G401.6 (cell line): ENCODE results near the gene OSTC.

Experiments
- FAIRE-seq: peaks from 2 replicates; lab custom pipeline; 2012; peaks lifted over from hg19 to GRCh38; lab: Jason Lieb, UNC

OSTC gene

GRCh38 chr4:108650212-108651013, at the start of gene OSTC:
TSS of gene OSTC (plus strand) at chr4:108650599. CDS start at chr4:108650656, 57 bp downstream.
- peak; percentile 98 for FAIRE-seq

GRCh38 chr4:108601106-108601505, 49.3 kb upstream of the OSTC start:
- no peak for FAIRE-seq

- FAIRE-seq = no peak
Measured at GRCh38 chr4:108601532-108601931, 48.9 kb upstream of the OSTC start.

- FAIRE-seq = no peak
Measured at GRCh38 chr4:108602163-108602562, 48.2 kb upstream of the OSTC start.

DNA sequence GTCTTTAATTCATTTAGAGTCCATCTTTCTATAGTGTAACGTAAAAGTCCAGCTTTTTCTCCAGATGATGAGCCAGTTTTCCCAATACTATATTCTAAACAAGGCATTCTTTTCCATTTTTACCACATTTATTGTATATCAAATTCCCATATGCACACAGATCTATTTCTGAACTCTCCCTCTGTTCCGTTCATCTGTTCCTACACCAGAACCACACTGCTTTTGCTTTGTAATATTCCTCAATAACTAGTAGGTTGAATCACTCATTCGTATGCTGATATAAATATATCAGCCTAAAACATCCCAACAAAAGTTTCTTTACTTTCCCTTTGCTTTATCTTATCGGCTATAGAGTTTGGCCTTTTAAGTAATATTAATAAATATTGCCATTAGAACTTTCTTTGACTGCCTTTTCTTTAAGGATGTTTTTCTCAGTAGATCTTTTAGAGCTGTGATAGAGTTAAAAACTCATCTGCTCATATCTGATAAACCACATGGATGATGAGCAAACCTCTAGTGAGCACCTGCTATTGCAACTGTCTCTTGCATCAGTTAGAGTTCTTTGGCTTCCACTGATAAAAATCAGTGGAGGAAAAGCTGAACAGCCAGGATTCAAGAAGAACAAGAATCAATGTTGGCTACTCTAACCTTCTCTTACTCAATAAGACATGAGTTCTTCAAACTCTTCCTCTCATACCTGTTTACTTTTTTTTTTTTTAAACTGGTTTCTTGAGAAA, 43.2 kb upstream of the OSTC start:
- FAIRE-seq = no peak

- FAIRE-seq = no peak
Measured at GRCh38 chr4:108611365-108611764, 39.0 kb upstream of the OSTC start.

DNA sequence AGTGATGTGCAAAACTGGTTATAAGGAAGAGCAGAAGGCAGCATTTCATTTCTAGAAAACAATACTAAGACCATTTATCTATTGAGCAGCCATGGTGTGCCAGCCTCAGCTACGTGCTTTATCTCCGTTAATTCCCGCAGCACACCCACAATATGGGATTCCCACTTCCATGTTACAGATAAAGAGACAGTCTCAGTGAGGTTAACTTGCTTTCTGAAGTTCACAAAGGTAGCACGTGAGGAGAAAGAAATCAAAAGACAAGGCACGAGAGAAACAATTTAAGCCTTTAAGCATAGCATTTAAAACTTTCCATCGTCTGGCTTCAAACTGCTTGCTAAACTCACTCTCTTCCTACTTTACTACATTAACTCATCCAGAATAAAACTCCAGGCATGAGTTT, 38.0 kb upstream of the OSTC start:
- no peak for FAIRE-seq

GRCh38 chr4:108619372-108620100, 30.9 kb upstream of the OSTC start:
- FAIRE-seq = no peak

DNA sequence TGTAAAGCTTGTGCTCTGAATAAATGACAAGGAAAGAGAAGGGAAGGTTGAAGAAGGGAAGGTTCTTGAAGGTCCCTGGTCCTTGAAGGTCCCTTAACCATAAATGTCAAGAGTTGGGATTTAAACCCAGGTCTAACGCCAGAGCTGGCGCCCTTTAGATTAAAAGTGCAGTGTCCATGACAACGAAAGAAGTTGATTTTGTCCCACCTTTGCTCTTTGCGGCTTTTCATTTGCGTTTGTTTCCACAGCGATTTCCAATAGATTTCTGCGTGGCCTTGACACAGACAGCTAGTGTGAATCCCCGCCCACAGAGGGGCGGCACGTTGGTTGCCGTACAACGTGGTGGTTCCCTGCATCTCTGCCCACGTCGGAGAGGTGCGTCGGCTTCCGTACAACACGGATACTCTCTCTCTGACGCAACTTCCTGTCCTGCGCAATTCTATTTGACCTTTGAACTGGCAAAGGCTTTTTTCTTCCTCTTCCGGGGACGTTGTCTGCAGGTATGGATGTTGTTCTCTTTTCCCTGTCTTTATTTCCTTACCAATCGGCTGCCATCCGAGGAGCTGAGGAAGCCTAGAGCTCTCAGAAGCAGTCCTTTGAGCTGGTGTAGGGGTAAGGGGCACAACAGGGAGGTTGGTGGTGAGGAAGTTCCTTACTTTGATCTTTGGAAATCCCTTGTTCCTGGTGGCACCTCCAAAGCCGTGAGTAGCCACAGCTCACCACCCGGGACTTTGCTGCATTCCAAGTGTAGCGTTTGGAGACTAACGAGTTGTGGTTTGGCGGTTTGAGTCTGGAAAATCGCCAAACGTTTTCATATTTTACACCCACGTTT, 30.1 kb upstream of the OSTC start, which contains the start of gene RPL34:
Gene RPL34, plus strand, starts transcription at position 476 of the 832 bp plus-strand sequence. CDS start 1,384 bp downstream, outside the sequence.
- FAIRE-seq = peak; percentile 98

GRCh38 chr4:108620933-108621905, 29.2 kb upstream of the OSTC start:
- no peak for FAIRE-seq

DNA sequence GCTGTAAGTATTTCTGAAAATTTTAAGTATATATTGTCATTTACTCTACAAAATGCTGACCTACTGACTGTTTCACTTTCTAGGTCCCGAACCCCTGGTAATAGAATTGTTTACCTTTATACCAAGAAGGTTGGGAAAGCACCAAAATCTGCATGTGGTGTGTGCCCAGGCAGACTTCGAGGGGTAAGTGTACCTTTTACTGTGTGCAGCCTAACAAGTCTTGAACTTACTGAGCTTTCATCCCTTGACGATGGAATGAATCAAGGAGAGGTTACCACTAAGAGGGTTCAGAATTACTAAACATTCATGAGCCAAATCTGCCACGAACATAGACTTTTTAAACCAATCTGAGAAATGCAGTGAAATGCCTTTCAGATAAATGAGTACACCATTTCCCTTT, 28.4 kb upstream of the OSTC start:
- no peak for FAIRE-seq

DNA sequence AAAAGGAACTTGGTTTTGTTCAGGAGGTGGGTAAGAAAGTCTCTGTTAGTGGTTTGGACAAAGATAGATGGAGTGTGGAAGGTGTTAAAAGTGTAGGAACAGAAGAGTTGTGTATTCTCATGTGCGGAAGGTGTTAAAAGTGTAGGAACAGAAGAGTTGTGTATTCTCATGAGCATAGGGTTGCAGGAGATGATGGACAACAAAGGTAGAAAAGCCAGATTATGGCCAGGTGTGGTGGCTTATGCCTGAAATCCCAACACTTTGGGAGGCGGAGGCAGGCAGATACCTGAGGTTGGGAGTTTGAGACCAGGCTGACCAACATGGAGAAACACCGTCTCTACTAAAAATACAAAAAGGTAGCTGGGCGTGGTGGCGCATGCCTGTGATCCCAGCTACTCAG, 27.6 kb upstream of the OSTC start:
- FAIRE-seq = no peak

- no peak for FAIRE-seq
Measured at GRCh38 chr4:108624263-108625056, 25.9 kb upstream of the OSTC start.

- FAIRE-seq = no peak
Measured at GRCh38 chr4:108626056-108626455, 24.3 kb upstream of the OSTC start.

DNA sequence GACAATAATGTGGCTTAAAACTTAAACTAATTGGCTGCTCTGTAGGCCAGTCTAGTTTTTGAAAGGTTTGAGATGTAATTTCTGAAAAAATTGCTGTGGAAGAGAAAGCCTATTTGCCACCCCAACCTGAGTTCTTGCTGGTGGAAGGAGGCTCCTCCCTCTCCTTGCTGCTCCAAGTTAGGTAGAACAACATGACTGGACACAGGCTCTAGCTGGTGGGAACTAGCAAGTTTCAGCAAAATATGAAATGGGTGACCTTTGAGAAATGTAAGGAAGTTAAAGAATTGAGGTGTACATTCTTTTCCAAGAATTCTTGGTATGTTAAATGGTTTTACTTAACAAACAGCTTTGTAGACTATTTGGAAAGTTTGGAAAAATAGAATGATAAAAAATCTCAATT, 22.0 kb upstream of the OSTC start:
- FAIRE-seq = peak; percentile 60

DNA sequence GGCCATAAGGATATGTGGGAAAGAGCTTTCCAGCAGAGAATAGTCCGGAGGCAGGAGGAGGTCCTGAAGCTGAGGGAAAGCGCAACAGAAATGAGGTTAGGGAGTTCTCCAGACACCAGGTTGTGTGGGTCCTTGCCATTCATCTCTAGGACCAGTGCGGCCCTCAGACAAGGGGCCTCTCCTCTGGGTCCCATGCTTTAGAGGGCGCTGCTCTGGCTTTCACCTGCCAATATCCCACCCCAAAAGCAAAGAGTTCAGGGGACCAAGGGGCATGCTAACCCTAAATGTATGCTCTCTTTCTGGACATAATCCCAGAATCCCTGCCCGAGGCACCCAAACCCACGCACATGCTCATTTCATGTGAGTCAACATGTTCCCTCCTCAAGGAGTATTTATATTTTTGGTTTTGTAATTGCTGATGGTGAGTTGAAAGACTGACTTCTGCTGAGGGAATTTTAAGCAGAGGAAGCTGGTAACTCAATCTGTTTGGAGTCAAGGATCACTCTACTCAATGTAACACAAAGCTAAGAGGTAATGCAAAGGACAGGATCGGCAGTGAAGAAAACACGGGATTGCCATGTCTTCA, 15.2 kb upstream of the OSTC start:
- peak; percentile 23 for FAIRE-seq

DNA sequence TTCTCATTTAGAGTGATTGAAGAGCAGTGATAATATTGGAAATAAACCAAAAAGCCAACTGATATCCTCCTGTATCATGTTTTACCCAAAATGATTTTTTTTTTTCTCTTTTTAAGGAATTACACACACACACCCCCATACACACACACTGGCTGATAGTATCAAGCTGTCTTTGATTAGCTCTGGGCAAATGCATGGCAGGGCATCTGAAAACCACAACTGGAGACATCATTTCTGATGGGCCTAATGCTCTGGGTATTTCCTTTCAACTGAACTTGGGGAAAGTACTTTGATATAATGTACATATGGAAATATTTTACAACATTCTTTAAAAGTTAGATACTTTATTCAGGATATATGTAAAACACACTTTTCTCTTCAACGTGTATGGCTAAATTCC, 14.2 kb upstream of the OSTC start:
- FAIRE-seq = no peak

- FAIRE-seq = peak; percentile 56
Measured at GRCh38 chr4:108637856-108638255, 12.5 kb upstream of the OSTC start.

- FAIRE-seq = no peak
Measured at GRCh38 chr4:108644237-108644636, 6.2 kb upstream of the OSTC start.
